ENCODE measurements around the gene LIN9. TPM values are rescaled to one million over a fixed set of nuclear protein-coding genes. Genes with fewer than 3 reads are reported as not detected.
A peak's percentile ranks its signal among the peaks of the same experiment; 100 is the strongest.

The LIN9 gene
- total RNA-seq, 3 donors from 2014 or later: 3.8 to 4.5 (median 4.4) TPM

GRCh38 chr1:226302731-226303130, 6.2 kb downstream of the LIN9 start:
- TF ChIP-seq, protein P1, sequence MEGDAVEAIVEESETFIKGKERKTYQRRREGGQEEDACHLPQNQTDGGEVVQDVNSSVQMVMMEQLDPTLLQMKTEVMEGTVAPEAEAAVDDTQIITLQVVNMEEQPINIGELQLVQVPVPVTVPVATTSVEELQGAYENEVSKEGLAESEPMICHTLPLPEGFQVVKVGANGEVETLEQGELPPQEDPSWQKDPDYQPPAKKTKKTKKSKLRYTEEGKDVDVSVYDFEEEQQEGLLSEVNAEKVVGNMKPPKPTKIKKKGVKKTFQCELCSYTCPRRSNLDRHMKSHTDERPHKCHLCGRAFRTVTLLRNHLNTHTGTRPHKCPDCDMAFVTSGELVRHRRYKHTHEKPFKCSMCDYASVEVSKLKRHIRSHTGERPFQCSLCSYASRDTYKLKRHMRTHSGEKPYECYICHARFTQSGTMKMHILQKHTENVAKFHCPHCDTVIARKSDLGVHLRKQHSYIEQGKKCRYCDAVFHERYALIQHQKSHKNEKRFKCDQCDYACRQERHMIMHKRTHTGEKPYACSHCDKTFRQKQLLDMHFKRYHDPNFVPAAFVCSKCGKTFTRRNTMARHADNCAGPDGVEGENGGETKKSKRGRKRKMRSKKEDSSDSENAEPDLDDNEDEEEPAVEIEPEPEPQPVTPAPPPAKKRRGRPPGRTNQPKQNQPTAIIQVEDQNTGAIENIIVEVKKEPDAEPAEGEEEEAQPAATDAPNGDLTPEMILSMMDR (IDR thresholded peaks at IDR 0.05): no peak
- H3K9me3 ChIP-seq: no peaks in the 10 kb centered on the region
- intact Hi-C loops (cut with DNase I, micrococcal nuclease): no loop called here

GRCh38 chr1:226296911-226297310, 12.1 kb downstream of the LIN9 start:
- Histone ChIP-seq H3K4me1 (ENCODE audit: low read depth) (no peaks in the 10 kb centered on the region), H3K36me3 (ENCODE audit: low read depth) (no peaks in the 10 kb centered on the region), H3K4me3 (no peak overlapping the region), H3K9me3 (no peaks in the 10 kb centered on the region)
- DNase-seq (no peak), ATAC-seq (no peak)
- TF ChIP-seq, protein P1 (IDR thresholded peaks at IDR 0.05): no peak
- intact Hi-C loops (cut with DNase I, micrococcal nuclease): no loop called here

More at GRCh38 chr1:226302731-226303130, 6.2 kb downstream of the LIN9 start:
- DNase-seq (no peak), ATAC-seq (no peak)
- Histone ChIP-seq H3K4me1 (ENCODE audit: low read depth) (no peaks in the 10 kb centered on the region), H3K36me3 (ENCODE audit: low read depth) (no peaks in the 10 kb centered on the region), H3K4me3 (no peak overlapping the region)

GRCh38 chr1:226293553-226293920, 15.4 kb downstream of the LIN9 start:
- intact Hi-C loops (cut with DNase I, micrococcal nuclease): no loop called here
- Histone ChIP-seq H3K4me3 (no peak overlapping the region), H3K4me1 (ENCODE audit: low read depth) (no peaks in the 10 kb centered on the region), H3K36me3 (ENCODE audit: low read depth) (no peaks in the 10 kb centered on the region), H3K9me3 (no peaks in the 10 kb centered on the region)
- TF ChIP-seq, protein P1 (IDR thresholded peaks at IDR 0.05): no peak
- ATAC-seq (peak; percentile 61), DNase-seq (peak in 2 of 3 donors; percentile 31 to 49)

DNA sequence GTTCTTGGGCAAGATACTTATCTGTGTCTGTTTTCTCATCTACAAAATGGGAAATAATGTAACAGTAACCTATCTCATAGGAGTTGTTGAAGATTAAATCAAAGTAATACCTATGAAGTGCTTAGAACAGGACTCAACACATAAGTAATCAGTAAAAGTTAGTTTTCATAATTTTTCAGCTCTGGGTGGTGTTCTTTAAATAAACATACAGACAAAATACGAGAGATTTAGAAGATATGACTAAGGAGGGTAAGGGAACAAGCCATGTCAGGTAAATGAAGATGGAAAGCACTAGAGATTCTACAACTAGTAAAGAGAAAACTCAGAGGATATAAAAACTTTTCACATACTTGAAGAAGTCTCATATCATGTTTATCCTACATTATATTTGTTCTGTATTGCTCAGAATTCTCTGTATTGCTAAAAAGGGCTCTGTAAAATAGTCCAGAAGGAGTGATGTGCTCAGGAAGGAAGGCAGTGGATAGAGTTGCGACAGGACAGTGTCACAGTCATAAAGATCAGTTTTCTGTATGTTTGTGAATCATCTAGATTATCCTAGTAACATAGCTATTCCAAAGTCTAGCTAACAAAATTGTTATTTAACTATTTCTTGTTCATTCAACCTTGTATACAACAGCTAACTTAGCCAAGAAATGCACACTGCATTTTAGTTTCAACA, 16.0 kb downstream of the LIN9 start:
- TF ChIP-seq, protein P1 (IDR thresholded peaks at IDR 0.05): no peak
- H3K4me1 ChIP-seq (ENCODE audit: low read depth): no peaks in the 10 kb centered on the region
- DNase-seq (no peak), ATAC-seq (peak; percentile 58)
- no peak overlapping the region for H3K4me3 ChIP-seq
- H3K9me3 ChIP-seq: no peaks in the 10 kb centered on the region
- no peaks in the 10 kb centered on the region for H3K36me3 ChIP-seq (ENCODE audit: low read depth)
- intact Hi-C loops (cut with DNase I, micrococcal nuclease): no loop called here

GRCh38 chr1:226287587-226287986, 21.4 kb downstream of the LIN9 start:
- no peak for ATAC-seq
- Histone ChIP-seq H3K4me1 (ENCODE audit: low read depth) (no peaks in the 10 kb centered on the region), H3K9me3 (no peaks in the 10 kb centered on the region), H3K36me3 (ENCODE audit: low read depth) (no peaks in the 10 kb centered on the region), H3K4me3 (no peak overlapping the region)
- intact Hi-C loops (cut with DNase I, micrococcal nuclease): no loop called here
- TF ChIP-seq, protein P1 (IDR thresholded peaks at IDR 0.05): no peak
- no peak for DNase-seq
